Kidney (tissue), 14 donors: ENCODE measurements around the gene GBP3. TPM values are rescaled to one million over a fixed set of nuclear protein-coding genes. Genes with fewer than 3 reads are reported as not detected.

Experiments
- DNase-seq, 5 donors: peaks; one replicate each; pipeline ENCODE4 v3.0.0-alpha.2; 2013 to 2020
- FAIRE-seq: peaks from 2 replicates; lab custom pipeline; 2012; peaks lifted over from hg19 to GRCh38; lab: Jason Lieb, UNC
- H3K27ac ChIP-seq, 2 donors: one replicate each; pipeline ENCODE4 v1.7.0; 2013; ENCODE audit warnings: low read depth in 2 of 2, low read length in 2 of 2, inconsistent platforms in 1 of 2
- H3K27me3 ChIP-seq: one replicate; pipeline ENCODE4 v1.7.1; 2013; ENCODE audit warnings: low read length, inconsistent platforms; ENCODE audit not compliant: control insufficient read depth, insufficient read depth
- H3K36me3 ChIP-seq, 3 donors: one replicate each; pipeline versions ENCODE4 v1.7.0 to v1.7.1; 2013; ENCODE audit warnings: low read length in 3 of 3, control low read depth in 1 of 3, inconsistent platforms in 1 of 3; ENCODE audit not compliant: insufficient read depth in 3 of 3, control insufficient read depth in 2 of 3
- H3K4me1 ChIP-seq, 3 donors: one replicate each; pipeline versions ENCODE4 v1.7.0 to v1.7.1; 2013; ENCODE audit warnings: low read length in 3 of 3, inconsistent platforms in 1 of 3, low read depth in 1 of 3; ENCODE audit not compliant: control insufficient read depth in 2 of 3, insufficient read depth in 2 of 3
- H3K4me3 ChIP-seq, 3 donors: one replicate each; pipeline versions ENCODE4 v1.7.0 to v1.8.1; 2013; ENCODE audit warnings: low read length in 3 of 3, control low read depth in 1 of 3, inconsistent platforms in 1 of 3
- H3K9ac ChIP-seq, 3 donors: one replicate each; pipeline versions ENCODE4 v1.7.0 to v1.7.1; 2013; ENCODE audit warnings: low read length in 3 of 3, control low read depth in 1 of 3, inconsistent platforms in 1 of 3
- H3K9me3 ChIP-seq, 3 donors: one replicate each; pipeline versions ENCODE4 v1.7.0 to v1.7.1; 2013; ENCODE audit warnings: low read length in 3 of 3, control low read depth in 1 of 3, inconsistent platforms in 1 of 3; ENCODE audit not compliant: control insufficient read depth in 2 of 3, insufficient read depth in 1 of 3
- intact Hi-C: fragments of 100-400 bp; cut with DNase I; formaldehyde crosslinking; loops from one replicate; pipeline ENCODE4 v1.11.1; 2022
- polyA plus RNA-seq: library from polyadenylated mRNA; stranded (reverse); fragments of 350-450 nt; fragmentation: Illumina TruSeq; extraction: RNeasy Lipid Tissue Mini Kit (QIAGEN cat#74804); gene quantifications from one replicate; pipeline ENCODE4 v1.2.3, GENCODE V29; 2014; ENCODE audit warnings: low read depth, low replicate concordance; ENCODE audit not compliant: insufficient read depth
- total RNA-seq: library from RNA; stranded (reverse); fragmentation: NEBNext Ultra II Directional; extraction: Animal tissue kit (Norgen Biotek cat#: 25700); gene quantifications from one replicate; pipeline ENCODE4 v1.2.1, GENCODE V29; 2021
- TF ChIP-seq, protein P1 (sequence below): IDR thresholded peaks from 3 replicates; pipeline ENCODE4 v1.5.1; 2012; ENCODE audit warnings: mild to moderate bottlenecking, moderate library complexity, borderline replicate concordance; ENCODE audit not compliant: insufficient read depth; ENCODE audit errors: extremely low read depth
- donor health status: control.
- donor health status: control.
- donor health status: control.
- donor health status: control.
- donor health status: control.
- donor health status: DM: yes; HTN: yes; CAD: no.
- donor health status: Normal renal cell carcinoma (clear cell type).

GBP3 gene
- total and polyA plus RNA-seq, 2 donors from 2014 or later, result 31.5 to 57.7 TPM

DNA sequence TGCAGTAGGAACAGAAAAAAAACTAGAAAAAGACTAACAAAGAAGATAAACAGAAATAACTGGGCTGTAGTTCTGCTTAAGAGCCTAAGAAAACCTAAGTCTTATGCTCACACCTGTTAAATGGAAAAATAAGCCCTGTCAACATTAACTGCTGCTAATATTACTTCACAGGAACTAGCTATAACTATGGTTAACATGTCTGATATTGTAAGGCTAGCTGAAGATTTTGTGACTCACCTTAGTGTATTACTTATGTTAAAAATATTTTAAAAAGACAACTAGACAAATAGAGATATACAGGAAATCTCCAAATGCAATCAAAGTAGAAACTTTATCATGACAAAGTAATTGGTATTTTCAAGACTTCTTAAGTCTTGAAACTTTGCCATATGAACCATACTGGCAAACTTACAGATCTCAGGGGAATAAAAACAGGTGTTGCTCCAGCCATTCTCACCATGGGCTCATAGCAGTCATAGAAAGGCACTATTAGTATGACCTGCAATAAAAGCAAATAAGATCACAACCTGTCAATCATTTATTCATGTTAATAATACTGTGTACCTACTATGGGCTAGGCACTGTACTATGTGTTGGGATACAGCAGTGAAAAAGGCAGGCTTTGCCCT lies 60.9 kb downstream of the GBP3 start:
- TF ChIP-seq, protein P1, sequence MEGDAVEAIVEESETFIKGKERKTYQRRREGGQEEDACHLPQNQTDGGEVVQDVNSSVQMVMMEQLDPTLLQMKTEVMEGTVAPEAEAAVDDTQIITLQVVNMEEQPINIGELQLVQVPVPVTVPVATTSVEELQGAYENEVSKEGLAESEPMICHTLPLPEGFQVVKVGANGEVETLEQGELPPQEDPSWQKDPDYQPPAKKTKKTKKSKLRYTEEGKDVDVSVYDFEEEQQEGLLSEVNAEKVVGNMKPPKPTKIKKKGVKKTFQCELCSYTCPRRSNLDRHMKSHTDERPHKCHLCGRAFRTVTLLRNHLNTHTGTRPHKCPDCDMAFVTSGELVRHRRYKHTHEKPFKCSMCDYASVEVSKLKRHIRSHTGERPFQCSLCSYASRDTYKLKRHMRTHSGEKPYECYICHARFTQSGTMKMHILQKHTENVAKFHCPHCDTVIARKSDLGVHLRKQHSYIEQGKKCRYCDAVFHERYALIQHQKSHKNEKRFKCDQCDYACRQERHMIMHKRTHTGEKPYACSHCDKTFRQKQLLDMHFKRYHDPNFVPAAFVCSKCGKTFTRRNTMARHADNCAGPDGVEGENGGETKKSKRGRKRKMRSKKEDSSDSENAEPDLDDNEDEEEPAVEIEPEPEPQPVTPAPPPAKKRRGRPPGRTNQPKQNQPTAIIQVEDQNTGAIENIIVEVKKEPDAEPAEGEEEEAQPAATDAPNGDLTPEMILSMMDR, result no peak
- Histone ChIP-seq H3K4me3 (no peak overlapping the region), H3K36me3 (peaks cover 6 to 49% (median 24%) of the 10 kb centered on the region in 3 donors), H3K9me3 (no peaks in the 10 kb centered on the region), H3K27ac (no peak overlapping the region), H3K4me1 (no peaks in the 10 kb centered on the region), H3K9ac (no peak overlapping the region), H3K27me3 (no peaks in the 10 kb centered on the region)
- FAIRE-seq, result no peak
- intact Hi-C loops, result no loop called here
- DNase-seq, result no peak

DNA sequence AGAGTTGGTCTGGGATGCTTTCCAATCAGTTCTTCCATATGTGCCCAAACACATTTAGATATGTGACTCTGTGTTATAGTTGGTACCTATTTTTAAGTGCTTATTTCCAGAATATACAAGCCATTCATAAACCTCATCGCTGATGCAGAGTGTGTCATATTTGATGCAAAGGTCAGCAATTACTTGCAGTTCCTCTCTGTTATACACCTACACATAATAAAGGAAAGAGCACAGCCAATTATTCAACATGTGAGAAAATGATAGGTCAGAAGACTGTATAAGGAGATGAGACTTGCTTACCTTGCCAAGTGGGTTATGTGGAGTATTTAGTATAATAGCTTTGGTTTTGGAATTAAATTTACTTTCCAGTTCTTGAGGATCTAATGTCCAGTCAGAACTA lies 61.6 kb downstream of the GBP3 start:
- intact Hi-C loops, result no loop called here
- FAIRE-seq, result no peak
- H3K36me3 ChIP-seq, result peaks cover 6 to 48% (median 27%) of the 10 kb centered on the region in 3 donors
- H3K4me1 ChIP-seq, result no peaks in the 10 kb centered on the region
- H3K9me3 ChIP-seq, result no peaks in the 10 kb centered on the region
- H3K9ac ChIP-seq, result no peak overlapping the region
- H3K27ac ChIP-seq, result no peak overlapping the region
- TF ChIP-seq, protein P1, result no peak
- DNase-seq, result no peak
- no peaks in the 10 kb centered on the region for H3K27me3 ChIP-seq
- no peak overlapping the region for H3K4me3 ChIP-seq

Other genes starting within 250 kb of the GBP3 start
- 24.3 TPM for gene GTF2B, start 131.3 kb downstream of the GBP3 start, total RNA-seq
- gene GTF2B, start 131.3 kb downstream of the GBP3 start, polyA plus RNA-seq, result 33.0 TPM
- gene KYAT3, start 30.2 kb downstream of the GBP3 start, total RNA-seq, result 32.4 TPM
- 24.6 TPM for gene KYAT3, start 30.2 kb downstream of the GBP3 start, polyA plus RNA-seq
- 19.5 TPM for gene RBMXL1, start 30.2 kb downstream of the GBP3 start, total RNA-seq
- gene RBMXL1, start 30.2 kb downstream of the GBP3 start, polyA plus RNA-seq, result 4.9 TPM
- 17.9 TPM for gene GBP1, start 42.3 kb upstream of the GBP3 start, total RNA-seq
- 8.4 TPM for gene GBP1, start 42.3 kb upstream of the GBP3 start, polyA plus RNA-seq
- gene GBP2, start 103.2 kb upstream of the GBP3 start, total RNA-seq, result 41.8 TPM
- 30.1 TPM for gene GBP2, start 103.2 kb upstream of the GBP3 start, polyA plus RNA-seq
- not detected for gene GBP7, start 153.1 kb upstream of the GBP3 start, total RNA-seq
- not detected for gene GBP7, start 153.1 kb upstream of the GBP3 start, polyA plus RNA-seq
- 9.0 TPM for gene GBP4, start 176.1 kb upstream of the GBP3 start, total RNA-seq
- gene GBP4, start 176.1 kb upstream of the GBP3 start, polyA plus RNA-seq, result 11.0 TPM
- gene GBP5, start 250.0 kb upstream of the GBP3 start, total RNA-seq, result 7.3 TPM
- gene GBP5, start 250.0 kb upstream of the GBP3 start, polyA plus RNA-seq, result 0.52 TPM